Stomach (tissue), 4 donors: ENCODE measurements around the gene CCDC80.

ENCODE experiments used
- POLR2A ChIP-seq, 4 donors: fragments of 450-650 bp; IDR thresholded peaks; one replicate each; pipeline ENCODE4 v1.6.1; 2016; ENCODE audit warnings: antibody characterized with exemption in 4 of 4, control low read depth in 2 of 4, mild to moderate bottlenecking in 1 of 4, moderate library complexity in 1 of 4
- TF ChIP-seq, protein P1 (sequence below), 7 experiments: fragments of 450-650 bp in 4 of 7; fragments of 200-600 bp in 3 of 7; sonication (generic) in 3 of 7; IDR thresholded peaks; one replicate each; pipeline ENCODE4 v1.5.1; 2016 to 2019; ENCODE audit warnings: antibody characterized with exemption in 7 of 7, control low read depth in 2 of 7, mild to moderate bottlenecking in 1 of 7

DNA sequence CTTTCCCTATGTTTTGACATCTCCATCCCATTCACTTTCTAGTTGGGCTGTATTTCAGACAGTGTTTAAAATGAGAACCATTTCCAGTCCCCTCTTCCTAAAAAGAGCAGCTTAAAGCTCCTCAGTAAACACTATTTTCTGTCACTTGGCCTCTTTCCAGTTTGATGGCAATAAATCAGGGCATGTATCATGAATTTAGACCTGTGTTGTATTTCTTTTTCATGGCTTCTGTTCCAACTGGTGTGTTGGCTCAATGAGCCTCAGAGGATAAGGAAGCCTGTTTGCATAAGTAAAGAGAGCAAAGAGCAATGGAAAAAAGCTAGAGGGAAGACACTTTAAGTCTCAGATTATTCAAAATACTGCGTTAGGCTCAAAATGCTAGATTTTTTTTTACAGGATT is 7.2 kb downstream of the CCDC80 start:
- TF ChIP-seq, protein P1, sequence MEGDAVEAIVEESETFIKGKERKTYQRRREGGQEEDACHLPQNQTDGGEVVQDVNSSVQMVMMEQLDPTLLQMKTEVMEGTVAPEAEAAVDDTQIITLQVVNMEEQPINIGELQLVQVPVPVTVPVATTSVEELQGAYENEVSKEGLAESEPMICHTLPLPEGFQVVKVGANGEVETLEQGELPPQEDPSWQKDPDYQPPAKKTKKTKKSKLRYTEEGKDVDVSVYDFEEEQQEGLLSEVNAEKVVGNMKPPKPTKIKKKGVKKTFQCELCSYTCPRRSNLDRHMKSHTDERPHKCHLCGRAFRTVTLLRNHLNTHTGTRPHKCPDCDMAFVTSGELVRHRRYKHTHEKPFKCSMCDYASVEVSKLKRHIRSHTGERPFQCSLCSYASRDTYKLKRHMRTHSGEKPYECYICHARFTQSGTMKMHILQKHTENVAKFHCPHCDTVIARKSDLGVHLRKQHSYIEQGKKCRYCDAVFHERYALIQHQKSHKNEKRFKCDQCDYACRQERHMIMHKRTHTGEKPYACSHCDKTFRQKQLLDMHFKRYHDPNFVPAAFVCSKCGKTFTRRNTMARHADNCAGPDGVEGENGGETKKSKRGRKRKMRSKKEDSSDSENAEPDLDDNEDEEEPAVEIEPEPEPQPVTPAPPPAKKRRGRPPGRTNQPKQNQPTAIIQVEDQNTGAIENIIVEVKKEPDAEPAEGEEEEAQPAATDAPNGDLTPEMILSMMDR (IDR thresholded peaks at IDR 0.05): no peak
- TF ChIP-seq POLR2A (IDR thresholded peaks at IDR 0.05): no peak
